Cardiac muscle cell (in vitro differentiated cells and primary cell): ENCODE measurements around the gene TMEM221. TPM values are rescaled to one million over a fixed set of nuclear protein-coding genes. Genes with fewer than 3 reads are reported as not detected.

ENCODE experiments used
- DNase-seq, 2 donors: peaks; one replicate each; pipeline versions ENCODE4 v3.0.0 to v3.0.0-alpha.2; 2010 to 2017; ENCODE audit warnings: low read depth in 1 of 2, low spot score in 1 of 2
- H3K27ac ChIP-seq: fragments of 200-600 bp; sonication (generic); 2 replicates; pipeline ENCODE4 v1.5.1; 2016
- H3K27me3 ChIP-seq: fragments of 200-600 bp; sonication (generic); 2 replicates; pipeline ENCODE4 v1.6.0; 2016; ENCODE audit warnings: control low read depth
- H3K36me3 ChIP-seq: fragments of 200-600 bp; sonication (generic); 2 replicates; pipeline ENCODE4 v1.5.1; 2016; ENCODE audit warnings: control low read depth
- H3K4me1 ChIP-seq: fragments of 200-600 bp; sonication (generic); 2 replicates; pipeline ENCODE4 v1.8.1; 2017; ENCODE audit warnings: low read depth, mild to moderate bottlenecking, mixed run types
- H3K4me3 ChIP-seq: fragments of 200-600 bp; sonication (generic); 2 replicates; pipeline ENCODE4 v1.5.1; 2016; ENCODE audit warnings: mild to moderate bottlenecking
- H3K9me3 ChIP-seq: fragments of 200-600 bp; sonication (generic); 2 replicates; pipeline ENCODE4 v1.5.1; 2017; ENCODE audit warnings: low read depth, mild to moderate bottlenecking, control low read depth
- polyA plus RNA-seq: library from polyadenylated mRNA; unstranded; fragments of >200 nt; fragmentation: Nextera tagmentation; extraction: Ambion mirVana; gene quantifications from 2 replicates; pipeline ENCODE4 v1.2.1, GENCODE V29; 2016
- total RNA-seq: library from RNA; depleted of rRNA; stranded (reverse); fragments of >200 nt; gene quantifications from 2 replicates; pipeline ENCODE4 v1.2.3, GENCODE V29; 2016
- TF ChIP-seq, protein P1 (sequence below): IDR thresholded peaks from 2 replicates; pipeline ENCODE4 v1.5.1; 2012; ENCODE audit warnings: low read depth, mild to moderate bottlenecking, low read length

Gene TMEM221
- total and polyA plus RNA-seq, 2 experiments from 2014 or later, result 3.2 to 5.7 TPM

DNA sequence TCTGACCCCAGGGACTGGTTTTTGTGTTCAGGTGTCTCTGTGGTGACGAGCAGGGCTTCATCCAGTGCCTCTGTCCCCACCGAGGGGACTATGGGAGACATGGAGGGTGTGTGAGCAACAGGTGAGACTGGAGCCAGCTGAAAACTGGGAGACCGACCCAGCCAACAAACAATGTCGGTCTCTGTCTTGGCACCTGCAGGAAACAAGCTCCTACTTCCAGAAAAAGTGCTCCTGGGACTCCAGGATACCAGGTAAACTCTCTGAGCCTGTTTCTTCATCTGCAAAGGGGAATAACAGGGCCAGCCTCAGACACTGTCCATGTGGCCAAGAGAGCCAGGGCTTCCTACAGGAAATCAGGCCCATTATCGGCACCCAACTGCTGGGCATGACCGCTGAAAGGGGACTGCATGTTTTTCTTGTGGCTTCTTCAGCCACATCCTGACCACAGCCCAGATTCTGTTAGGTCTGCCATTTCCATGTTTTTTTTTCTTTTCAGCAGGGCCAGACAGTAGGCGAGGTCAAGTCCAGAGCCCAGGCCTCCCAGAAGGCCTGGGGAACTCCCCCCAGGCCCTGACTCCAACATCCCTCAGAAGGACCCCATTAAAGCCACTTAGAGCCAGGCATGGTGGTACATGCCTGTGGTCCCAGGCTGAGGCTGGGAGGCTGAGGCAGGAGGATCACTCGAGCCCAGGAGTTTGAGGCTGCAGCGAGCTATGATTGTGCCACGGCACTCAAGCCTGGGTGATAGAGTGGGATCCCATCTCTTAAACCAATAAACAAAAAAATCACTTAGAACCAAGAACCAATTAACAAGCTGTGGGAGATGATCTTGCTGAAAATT lies 42.2 kb downstream of the TMEM221 start:
- TF ChIP-seq, protein P1, sequence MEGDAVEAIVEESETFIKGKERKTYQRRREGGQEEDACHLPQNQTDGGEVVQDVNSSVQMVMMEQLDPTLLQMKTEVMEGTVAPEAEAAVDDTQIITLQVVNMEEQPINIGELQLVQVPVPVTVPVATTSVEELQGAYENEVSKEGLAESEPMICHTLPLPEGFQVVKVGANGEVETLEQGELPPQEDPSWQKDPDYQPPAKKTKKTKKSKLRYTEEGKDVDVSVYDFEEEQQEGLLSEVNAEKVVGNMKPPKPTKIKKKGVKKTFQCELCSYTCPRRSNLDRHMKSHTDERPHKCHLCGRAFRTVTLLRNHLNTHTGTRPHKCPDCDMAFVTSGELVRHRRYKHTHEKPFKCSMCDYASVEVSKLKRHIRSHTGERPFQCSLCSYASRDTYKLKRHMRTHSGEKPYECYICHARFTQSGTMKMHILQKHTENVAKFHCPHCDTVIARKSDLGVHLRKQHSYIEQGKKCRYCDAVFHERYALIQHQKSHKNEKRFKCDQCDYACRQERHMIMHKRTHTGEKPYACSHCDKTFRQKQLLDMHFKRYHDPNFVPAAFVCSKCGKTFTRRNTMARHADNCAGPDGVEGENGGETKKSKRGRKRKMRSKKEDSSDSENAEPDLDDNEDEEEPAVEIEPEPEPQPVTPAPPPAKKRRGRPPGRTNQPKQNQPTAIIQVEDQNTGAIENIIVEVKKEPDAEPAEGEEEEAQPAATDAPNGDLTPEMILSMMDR, result no peak
- peak in 1 of 2 donors; percentile 52 for DNase-seq
- H3K27ac ChIP-seq, result peak overlapping the region; percentile 70
- no peaks in the 10 kb centered on the region for H3K9me3 ChIP-seq
- no peak overlapping the region for H3K4me3 ChIP-seq
- H3K27me3 ChIP-seq, result no peaks in the 10 kb centered on the region
- no peaks in the 10 kb centered on the region for H3K36me3 ChIP-seq
- peaks cover 32% of the 10 kb centered on the region for H3K4me1 ChIP-seq

DNA sequence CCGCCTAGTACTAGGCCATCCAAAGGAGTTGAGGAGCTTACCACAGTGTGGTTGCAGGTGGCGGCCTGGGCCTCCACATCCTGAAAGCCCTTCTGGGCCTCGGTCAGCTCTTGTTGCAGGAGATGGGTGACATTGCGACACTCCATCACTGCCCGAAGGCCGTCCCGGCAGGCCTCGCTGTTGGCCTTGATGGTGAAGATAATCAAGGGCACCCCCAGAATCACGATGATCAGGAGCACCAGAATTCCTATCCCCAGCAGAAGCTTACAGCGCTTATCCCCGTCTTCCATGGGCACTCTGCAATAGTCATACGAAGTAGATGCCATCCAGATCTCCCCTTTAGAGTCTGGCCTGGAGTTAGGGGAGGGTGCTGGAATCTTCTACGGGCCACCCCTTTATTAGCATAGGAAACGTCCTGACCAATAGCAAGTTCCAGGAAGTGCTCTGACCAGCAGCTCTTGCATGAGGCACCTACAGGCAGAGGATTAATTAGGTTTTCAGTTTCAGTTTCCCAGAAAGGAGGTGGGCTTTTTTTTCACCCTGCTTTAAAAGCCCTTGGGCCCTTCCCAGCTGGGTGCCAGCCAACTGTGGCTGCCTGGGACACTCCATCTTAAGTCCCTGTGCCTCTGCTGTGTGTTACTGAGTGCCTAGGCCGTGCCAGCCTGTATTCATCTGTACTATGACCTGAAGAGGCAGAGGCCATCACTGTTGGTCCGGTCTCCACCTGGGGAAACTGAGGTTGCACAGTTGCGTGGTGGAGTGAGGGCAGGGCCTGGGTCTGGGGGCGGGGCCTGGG lies 43.0 kb downstream of the TMEM221 start, which contains the start of gene BST2:
BST2 (minus strand) TSS at position 381 of the 796 bp plus-strand sequence; CDS start at position 326, 55 bp downstream.
- TF ChIP-seq, protein P1, result no peak
- Histone ChIP-seq H3K4me1 (peaks cover 32% of the 10 kb centered on the region), H3K27ac (peak within 1 kb of the TSS; percentile 70), H3K4me3 (peak within 1 kb of the TSS; percentile 27), H3K9me3 (no peaks in the 10 kb centered on the region), H3K27me3 (no peaks in the 10 kb centered on the region), H3K36me3 (no peaks in the 10 kb centered on the region)
- peak; percentile 71 to 79 for DNase-seq

- Histone ChIP-seq H3K9me3 (no peaks in the 10 kb centered on the region), H3K27me3 (no peaks in the 10 kb centered on the region), H3K4me3 (peak overlapping the region; percentile 27), H3K27ac (peak overlapping the region; percentile 70), H3K36me3 (no peaks in the 10 kb centered on the region), H3K4me1 (peaks cover 32% of the 10 kb centered on the region)
- TF ChIP-seq, protein P1, result no peak
- no peak for DNase-seq
These were observed 43.7 kb downstream of the TMEM221 start for GRCh38 chr19:17404621-17405249.

GRCh38 chr19:17404015-17404414 lies 44.5 kb downstream of the TMEM221 start:
- H3K27ac ChIP-seq, result peak overlapping the region; percentile 70
- peaks cover 32% of the 10 kb centered on the region for H3K4me1 ChIP-seq
- H3K4me3 ChIP-seq, result peak overlapping the region; percentile 27
- H3K9me3 ChIP-seq, result no peaks in the 10 kb centered on the region
- no peaks in the 10 kb centered on the region for H3K36me3 ChIP-seq
- TF ChIP-seq, protein P1, result no peak
- no peaks in the 10 kb centered on the region for H3K27me3 ChIP-seq
- no peak for DNase-seq
